Measurements from ENCODE around the gene NRCAM.

- TF ChIP-seq CTCF (conservative IDR thresholded peaks at IDR 0.05 in 1 of 2, IDR thresholded peaks at IDR 0.05 in 1 of 2; ENCODE audit: extremely low read depth in 1 of 2, insufficient read depth in 1 of 2, low read depth in 1 of 2, low read length in 2 of 2) (no peak), EZH2 (IDR thresholded peaks at IDR 0.05; ENCODE audit: borderline replicate concordance, low read length) (no peak)
Measured at GRCh38 chr7:108164342-108164741, 291.9 kb downstream of the NRCAM start.

Data from mammary epithelial cell (primary cell).